Neural progenitor cell (in vitro differentiated cells): ENCODE measurements around the gene MTCL1. TPM values are rescaled to one million over a fixed set of nuclear protein-coding genes. Genes with fewer than 3 reads are reported as not detected.

Experiments
- DNase-seq: peaks from one replicate; pipeline ENCODE4 v3.0.0-alpha.2; 2016; ENCODE audit warnings: low spot score
- H2AFZ ChIP-seq: fragments of 200-600 bp; sonication (generic); replicated peaks from 2 replicates; pipeline ENCODE4 v1.6.1; 2016; ENCODE audit warnings: antibody characterized with exemption
- H3F3A ChIP-seq: fragments of 200-600 bp; sonication (generic); 2 replicates; pipeline ENCODE4 v1.6.1; 2016; ENCODE audit warnings: antibody characterized with exemption, low read depth
- H3K27ac ChIP-seq: fragments of 200-600 bp; sonication (generic); 2 replicates; pipeline ENCODE4 v1.5.1; 2016; ENCODE audit warnings: mild to moderate bottlenecking
- H3K27me3 ChIP-seq: fragments of 200-600 bp; sonication (generic); 2 replicates; pipeline ENCODE4 v1.6.1; 2016; ENCODE audit warnings: mild to moderate bottlenecking, moderate library complexity
- H3K36me3 ChIP-seq: fragments of 200-600 bp; sonication (generic); 2 replicates; pipeline ENCODE4 v1.5.1; 2016
- H3K4me1 ChIP-seq: fragments of 200-600 bp; sonication (generic); 2 replicates; pipeline ENCODE4 v1.6.1; 2016; ENCODE audit warnings: mixed run types
- H3K4me2 ChIP-seq: fragments of 200-600 bp; sonication (generic); 2 replicates; pipeline ENCODE4 v1.6.1; 2016
- H3K4me3 ChIP-seq: fragments of 200-600 bp; sonication (generic); 2 replicates; pipeline ENCODE4 v1.5.1; 2016
- H3K79me2 ChIP-seq: fragments of 200-600 bp; sonication (generic); 2 replicates; pipeline ENCODE4 v1.6.1; 2016; ENCODE audit warnings: low read depth
- H3K9ac ChIP-seq: fragments of 200-600 bp; sonication (generic); 2 replicates; pipeline ENCODE4 v1.6.1; 2016
- H3K9me3 ChIP-seq: fragments of 200-600 bp; sonication (generic); 2 replicates; pipeline ENCODE4 v1.5.1; 2016; ENCODE audit warnings: low read depth
- H4K20me1 ChIP-seq: fragments of 200-600 bp; sonication (generic); 2 replicates; pipeline ENCODE4 v1.6.1; 2016; ENCODE audit warnings: low read depth
- H3K27ac Mint-ChIP-seq: 3 replicates; pipeline ENCODE4 v1.8.0; 2021; ENCODE audit warnings: mixed read lengths
- H3K27me3 Mint-ChIP-seq: 2 replicates; pipeline ENCODE4 v1.8.0; 2022; ENCODE audit warnings: low read depth, mild to moderate bottlenecking, inconsistent platforms, moderate library complexity, mixed read lengths; ENCODE audit not compliant: insufficient read depth
- H3K36me3 Mint-ChIP-seq: 3 replicates; pipeline ENCODE4 v1.8.0; 2021; ENCODE audit warnings: mixed read lengths
- H3K4me1 Mint-ChIP-seq: 3 replicates; pipeline ENCODE4 v1.8.0; 2021; ENCODE audit warnings: mixed read lengths
- H3K4me3 Mint-ChIP-seq: 3 replicates; pipeline ENCODE4 v1.8.0; 2021; ENCODE audit warnings: mild to moderate bottlenecking, moderate library complexity, mixed read lengths
- H3K9me3 Mint-ChIP-seq: 3 replicates; pipeline ENCODE4 v1.8.0; 2020; ENCODE audit warnings: mixed read lengths
- EZH2 ChIP-seq: fragments of 200-600 bp; sonication (generic); IDR thresholded peaks from 2 replicates; pipeline ENCODE4 v1.6.1; 2017; ENCODE audit warnings: antibody characterized with exemption, mild to moderate bottlenecking, moderate library complexity
- EZH2phosphoT487 ChIP-seq: fragments of 200-600 bp; sonication (generic); IDR thresholded peaks from 2 replicates; pipeline ENCODE4 v1.6.1; 2017; ENCODE audit warnings: antibody characterized with exemption
- total RNA-seq: library from RNA; depleted of rRNA; stranded (reverse); fragments of >200 nt; gene quantifications from 2 replicates; pipeline ENCODE4 v1.2.3, GENCODE V29; 2015; ENCODE audit warnings: low replicate concordance
- TF ChIP-seq, protein P1 (sequence below): fragments of 200-600 bp; sonication (generic); IDR thresholded peaks from 2 replicates; pipeline ENCODE4 v1.5.1; 2017; ENCODE audit warnings: antibody characterized with exemption, mild to moderate bottlenecking

The MTCL1 gene
- total RNA-seq = 36.9 and 38.7 TPM in 2 replicates

GRCh38 chr18:8705238-8705960 is at the start of gene MTCL1:
Gene MTCL1 (plus strand): TSS chr18:8705556. CDS start chr18:8705661, 105 bp downstream.
- Histone ChIP-seq H2AFZ (peak within 1 kb of the TSS; percentile 91), H4K20me1 (peaks cover 30% of the 10 kb centered on the region), H3K79me2 (peaks cover 46% of the 10 kb centered on the region), H3K9me3 (no peaks in the 10 kb centered on the region), H3K9ac (peak within 1 kb of the TSS; percentile 36), H3K4me1 (peaks cover 30% of the 10 kb centered on the region), H3K4me3 (peak within 1 kb of the TSS; percentile 87), H3K4me2 (peak within 1 kb of the TSS; percentile 88), H3K36me3 (no peaks in the 10 kb centered on the region), H3F3A (peaks cover 40% of the 10 kb centered on the region), H3K27me3 (no peaks in the 10 kb centered on the region), H3K27ac (no peak within 1 kb of the TSS)
- peak; percentile 77 for DNase-seq
- Mint-ChIP-seq H3K4me1 (peaks cover 42% of the 10 kb centered on the region), H3K36me3 (no peaks in the 10 kb centered on the region), H3K27me3 (peaks cover 17% of the 10 kb centered on the region), H3K27ac (no peak within 1 kb of the TSS), H3K9me3 (no peaks in the 10 kb centered on the region), H3K4me3 (peak within 1 kb of the TSS; percentile 87)
- TF ChIP-seq, protein P1, sequence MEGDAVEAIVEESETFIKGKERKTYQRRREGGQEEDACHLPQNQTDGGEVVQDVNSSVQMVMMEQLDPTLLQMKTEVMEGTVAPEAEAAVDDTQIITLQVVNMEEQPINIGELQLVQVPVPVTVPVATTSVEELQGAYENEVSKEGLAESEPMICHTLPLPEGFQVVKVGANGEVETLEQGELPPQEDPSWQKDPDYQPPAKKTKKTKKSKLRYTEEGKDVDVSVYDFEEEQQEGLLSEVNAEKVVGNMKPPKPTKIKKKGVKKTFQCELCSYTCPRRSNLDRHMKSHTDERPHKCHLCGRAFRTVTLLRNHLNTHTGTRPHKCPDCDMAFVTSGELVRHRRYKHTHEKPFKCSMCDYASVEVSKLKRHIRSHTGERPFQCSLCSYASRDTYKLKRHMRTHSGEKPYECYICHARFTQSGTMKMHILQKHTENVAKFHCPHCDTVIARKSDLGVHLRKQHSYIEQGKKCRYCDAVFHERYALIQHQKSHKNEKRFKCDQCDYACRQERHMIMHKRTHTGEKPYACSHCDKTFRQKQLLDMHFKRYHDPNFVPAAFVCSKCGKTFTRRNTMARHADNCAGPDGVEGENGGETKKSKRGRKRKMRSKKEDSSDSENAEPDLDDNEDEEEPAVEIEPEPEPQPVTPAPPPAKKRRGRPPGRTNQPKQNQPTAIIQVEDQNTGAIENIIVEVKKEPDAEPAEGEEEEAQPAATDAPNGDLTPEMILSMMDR = no peak
- no peak for TF ChIP-seq EZH2phosphoT487
- TF ChIP-seq EZH2 = no peak

DNA sequence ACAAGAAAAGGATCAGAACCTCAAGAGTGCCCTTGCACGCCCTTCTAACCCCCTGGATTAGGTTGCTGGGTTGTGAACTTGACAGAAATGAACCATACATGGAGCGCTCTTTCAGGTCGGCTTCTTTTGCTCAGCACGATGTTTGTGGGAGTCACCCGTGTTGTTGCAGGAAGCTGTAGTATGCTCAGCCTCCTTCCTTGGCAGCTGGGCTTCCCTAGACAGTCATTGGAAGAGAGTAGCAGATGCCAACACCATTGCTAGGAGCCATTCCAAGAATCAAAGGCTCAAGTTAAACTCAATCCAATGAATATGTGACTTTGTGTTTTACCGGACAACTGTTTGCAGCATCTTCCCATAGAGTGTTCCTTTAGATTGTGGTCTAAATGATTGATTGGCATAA is 49.1 kb upstream of the MTCL1 start:
- Mint-ChIP-seq H3K4me1 (peaks cover 51% of the 10 kb centered on the region), H3K4me3 (no peak overlapping the region), H3K27me3 (peaks cover 7% of the 10 kb centered on the region), H3K36me3 (no peaks in the 10 kb centered on the region), H3K27ac (no peak overlapping the region), H3K9me3 (peaks cover 3% of the 10 kb centered on the region)
- Histone ChIP-seq H3F3A (peaks cover 8% of the 10 kb centered on the region), H3K27me3 (no peaks in the 10 kb centered on the region), H3K4me3 (no peak overlapping the region), H3K27ac (no peak overlapping the region), H3K4me2 (no peak overlapping the region), H3K4me1 (peaks cover 7% of the 10 kb centered on the region), H4K20me1 (no peaks in the 10 kb centered on the region), H2AFZ (no peak overlapping the region), H3K9me3 (no peaks in the 10 kb centered on the region), H3K36me3 (no peaks in the 10 kb centered on the region), H3K9ac (no peak overlapping the region), H3K79me2 (no peaks in the 10 kb centered on the region)
- DNase-seq = no peak
- no peak for TF ChIP-seq EZH2phosphoT487
- TF ChIP-seq EZH2 = no peak
- TF ChIP-seq, protein P1 = no peak

- no peaks in the 10 kb centered on the region for H3K27me3 ChIP-seq
- Mint-ChIP-seq H3K27me3 (peaks cover 10% of the 10 kb centered on the region), H3K36me3 (no peaks in the 10 kb centered on the region), H3K4me3 (no peak overlapping the region), H3K27ac (peak overlapping the region; percentile 79), H3K4me1 (peaks cover 61% of the 10 kb centered on the region), H3K9me3 (no peaks in the 10 kb centered on the region)
- H3K9me3 ChIP-seq = no peaks in the 10 kb centered on the region
- H3F3A ChIP-seq = peaks cover 18% of the 10 kb centered on the region
- TF ChIP-seq EZH2phosphoT487 = no peak
- TF ChIP-seq, protein P1 = no peak
- TF ChIP-seq EZH2 = no peak
- no peaks in the 10 kb centered on the region for H4K20me1 ChIP-seq
- H3K27ac ChIP-seq = no peak overlapping the region
- no peak overlapping the region for H3K9ac ChIP-seq
- H3K4me1 ChIP-seq = peaks cover 16% of the 10 kb centered on the region
- no peak for DNase-seq
- H2AFZ ChIP-seq = no peak overlapping the region
- no peak overlapping the region for H3K4me3 ChIP-seq
- H3K4me2 ChIP-seq = no peak overlapping the region
- H3K79me2 ChIP-seq = no peaks in the 10 kb centered on the region
- H3K36me3 ChIP-seq = no peaks in the 10 kb centered on the region
Observed at GRCh38 chr18:8657050-8657820, 48.1 kb upstream of the MTCL1 start.
